HG02763 (cell line): ENCODE data around the gene AKAP6.

Experiments
- ATAC-seq: cut with Tn5 transposase; IDR thresholded peaks from one replicate; pipeline ENCODE4 v1.9.1; 2021; ENCODE audit warnings: mild to moderate bottlenecking, moderate library complexity; ENCODE audit not compliant: unreplicated experiment

AKAP6 gene

GRCh38 chr14:32657081-32657480 is 328.0 kb downstream of the AKAP6 start:
- no peak for ATAC-seq

GRCh38 chr14:32661216-32661615 is 332.1 kb downstream of the AKAP6 start:
- no peak for ATAC-seq

DNA sequence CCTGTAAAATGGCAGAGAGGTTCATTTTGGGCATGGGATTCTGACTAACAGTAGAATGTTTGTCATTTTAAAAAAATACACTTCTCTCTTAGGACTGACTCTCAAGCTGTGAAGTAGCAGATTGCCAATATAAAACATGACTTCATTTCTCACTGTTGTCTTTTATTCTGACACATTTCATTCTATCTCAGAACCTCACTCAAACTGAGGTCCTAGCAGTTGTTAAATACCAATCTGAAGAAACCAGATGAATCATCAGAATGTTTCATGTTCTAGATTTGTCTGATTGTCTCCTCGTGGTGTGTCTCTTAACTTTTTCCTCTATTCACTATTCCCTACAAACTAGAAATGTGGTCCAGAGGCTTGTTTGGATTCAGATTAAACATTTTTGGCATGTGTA is 333.1 kb downstream of the AKAP6 start:
- ATAC-seq, result no peak

DNA sequence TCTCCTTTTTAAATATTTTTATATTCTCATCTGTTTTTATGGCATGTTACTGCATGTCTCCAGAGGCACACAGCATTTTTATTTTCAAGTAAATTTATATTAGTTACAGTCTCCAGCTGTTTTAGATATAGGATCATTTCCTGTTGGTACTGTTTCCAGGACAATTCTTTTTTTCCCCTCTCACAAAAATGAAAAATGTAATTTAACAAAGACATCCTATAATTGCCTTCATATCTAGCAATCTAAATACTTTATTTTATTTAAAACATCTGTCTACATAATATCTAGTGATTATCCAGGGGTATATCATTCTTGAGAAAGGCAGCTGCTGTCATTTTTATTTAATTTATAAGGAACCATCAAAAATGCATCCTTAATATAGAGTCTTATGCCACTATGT is 337.2 kb downstream of the AKAP6 start:
- no peak for ATAC-seq

DNA sequence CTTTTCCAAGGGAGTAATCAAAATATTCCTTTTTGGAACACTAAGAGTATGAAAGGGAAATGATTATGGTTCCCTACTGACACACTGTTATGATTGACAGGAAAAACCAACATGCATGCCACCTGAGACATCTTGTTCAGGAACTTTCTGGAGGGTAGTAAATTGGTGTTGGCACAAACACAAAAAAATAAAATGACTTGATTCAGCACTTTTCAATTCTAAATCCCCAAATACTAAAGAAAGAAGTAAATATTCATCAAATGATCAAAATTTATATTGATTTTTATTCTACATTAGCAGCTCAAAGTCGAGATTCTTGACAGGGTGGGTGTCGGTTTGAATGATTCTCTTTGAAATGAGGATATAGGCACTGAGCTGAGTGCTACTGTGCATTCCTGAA is 338.2 kb downstream of the AKAP6 start:
- no peak for ATAC-seq

DNA sequence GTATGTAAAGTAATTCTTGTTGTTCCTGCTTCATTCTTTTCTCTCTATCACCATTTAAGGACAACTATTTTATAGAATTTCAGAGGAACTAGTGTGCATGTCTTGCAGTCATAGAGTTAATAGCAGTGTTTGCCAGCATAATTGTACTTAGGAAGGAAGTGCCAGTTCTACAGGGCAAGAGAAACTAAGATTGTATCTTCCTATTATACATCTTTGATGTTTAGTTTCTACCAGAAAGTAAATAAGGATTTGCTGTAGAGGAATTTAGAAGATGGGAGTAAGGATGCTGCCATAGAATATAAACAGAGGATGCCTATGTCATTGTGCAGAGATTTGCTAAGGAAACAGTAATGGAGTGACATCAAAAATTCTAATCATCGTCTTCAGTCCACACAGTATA is 338.7 kb downstream of the AKAP6 start:
- no peak for ATAC-seq

GRCh38 chr14:32669391-32669790 is 340.3 kb downstream of the AKAP6 start:
- ATAC-seq, result no peak

DNA sequence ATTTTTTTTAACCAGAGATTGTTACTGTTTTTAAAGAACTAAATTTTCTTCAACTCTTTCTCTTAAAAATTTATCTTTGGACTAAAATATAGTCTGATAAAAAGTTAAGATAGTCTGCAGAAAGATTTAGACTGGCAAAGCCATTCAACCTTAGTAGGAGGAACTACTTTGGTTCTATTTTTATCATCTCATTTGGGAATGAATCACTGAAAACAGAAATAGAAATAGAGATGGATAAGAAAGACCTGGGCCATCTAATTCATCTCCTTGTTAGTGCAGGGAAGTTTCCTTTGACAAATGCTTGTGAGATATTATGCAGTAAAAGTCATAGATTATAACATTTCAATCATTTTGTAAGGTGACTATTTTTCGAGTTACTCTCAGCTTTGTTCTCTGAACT is 346.3 kb downstream of the AKAP6 start:
- no peak for ATAC-seq

DNA sequence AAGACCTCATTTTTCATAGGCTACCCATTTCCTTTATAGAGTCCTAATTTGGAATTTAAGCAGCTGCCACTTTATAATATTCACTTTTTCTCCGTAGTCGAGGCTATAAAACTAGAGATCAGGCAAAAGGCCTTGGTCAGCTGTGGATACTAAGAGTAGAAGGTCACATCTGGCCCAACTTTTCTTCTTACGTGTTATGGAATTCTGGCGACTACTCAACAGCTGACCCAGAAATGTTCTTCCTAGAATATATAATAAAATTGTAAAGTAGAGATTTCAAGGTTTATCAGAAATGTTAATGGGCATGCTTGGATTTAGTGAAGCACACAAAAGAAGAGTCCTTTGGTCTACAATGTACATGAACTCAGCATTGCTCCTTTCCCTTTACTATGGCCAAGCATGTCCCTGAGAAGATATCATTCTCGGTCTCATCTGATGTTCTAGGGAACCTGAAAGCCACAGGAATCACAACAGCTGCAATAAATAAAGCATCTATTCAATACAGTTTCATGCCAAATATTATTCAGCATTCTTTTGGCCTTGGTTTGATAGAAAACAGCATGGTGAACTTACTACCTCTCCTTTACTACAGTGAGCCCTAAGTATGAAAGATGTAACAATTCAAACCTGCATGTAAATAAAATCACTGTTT is 348.2 kb downstream of the AKAP6 start:
- ATAC-seq, result no peak

DNA sequence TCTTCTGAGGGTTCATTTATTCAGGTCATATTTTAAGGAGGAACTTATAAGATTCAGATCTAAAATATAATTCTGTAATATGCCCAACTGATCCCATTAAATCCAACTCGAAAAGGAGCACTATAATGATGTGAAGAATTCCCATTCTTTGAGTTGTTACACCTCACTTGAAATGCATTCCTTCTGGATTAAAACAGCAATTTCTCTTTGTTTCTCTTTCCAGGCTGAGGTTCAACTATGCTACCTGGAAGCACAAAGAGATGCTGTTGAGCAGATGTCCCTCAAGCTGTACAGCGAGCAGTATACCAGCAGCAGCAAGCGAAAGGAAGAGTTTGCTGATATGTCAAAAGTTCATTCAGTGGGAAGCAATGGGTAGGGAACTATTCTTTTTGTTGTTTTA is 349.0 kb downstream of the AKAP6 start:
- no peak for ATAC-seq

DNA sequence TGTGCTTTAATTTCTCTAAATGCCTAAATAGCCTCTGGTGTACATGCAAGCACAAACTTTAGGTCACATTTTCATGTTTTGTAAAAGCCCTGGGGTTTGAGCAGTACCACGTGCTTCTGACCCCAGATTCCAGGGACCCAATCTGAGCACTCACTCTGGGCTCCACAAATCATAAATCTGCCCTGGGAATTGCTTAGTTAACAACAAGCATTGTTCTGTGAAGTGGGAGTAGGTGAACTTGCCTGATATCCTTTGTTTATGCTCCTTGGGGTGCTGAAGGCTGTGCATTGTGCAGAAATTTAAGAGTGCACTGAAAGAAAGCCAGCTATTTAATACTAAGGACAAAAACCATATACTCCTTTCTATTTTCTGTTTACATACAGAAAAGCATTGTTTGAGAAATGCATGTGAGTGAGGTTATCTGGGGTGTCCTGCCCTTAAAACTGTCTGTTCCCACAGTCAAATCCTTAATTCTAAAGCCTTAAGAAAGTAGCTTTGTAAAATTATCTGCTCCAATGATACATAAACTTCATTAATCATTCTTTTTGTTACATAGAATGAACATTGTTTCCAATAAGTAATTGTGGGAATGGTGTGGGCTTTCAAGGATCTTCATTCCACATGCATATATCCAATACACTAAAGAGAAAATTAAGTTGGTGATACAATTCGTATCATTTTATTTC is 351.0 kb downstream of the AKAP6 start:
- no peak for ATAC-seq

DNA sequence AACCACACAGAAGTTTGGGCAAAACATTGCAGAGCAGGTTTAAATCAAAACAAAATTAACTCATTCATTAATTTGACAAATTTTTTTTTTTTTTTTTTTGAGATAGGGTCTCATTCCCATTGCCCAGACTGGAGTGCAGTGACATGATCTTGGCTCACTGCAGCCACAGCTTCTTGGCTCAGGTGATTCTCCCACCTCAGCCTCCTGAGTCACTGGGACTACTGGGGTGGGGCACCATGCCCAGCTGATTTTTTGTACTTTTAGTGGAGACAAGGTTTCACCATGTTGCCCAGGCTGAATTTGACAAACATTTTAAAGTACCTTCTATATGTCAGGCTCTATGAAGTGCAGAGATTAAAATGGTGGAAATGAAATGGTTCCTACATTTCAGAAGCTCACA is 352.5 kb downstream of the AKAP6 start:
- no peak for ATAC-seq

DNA sequence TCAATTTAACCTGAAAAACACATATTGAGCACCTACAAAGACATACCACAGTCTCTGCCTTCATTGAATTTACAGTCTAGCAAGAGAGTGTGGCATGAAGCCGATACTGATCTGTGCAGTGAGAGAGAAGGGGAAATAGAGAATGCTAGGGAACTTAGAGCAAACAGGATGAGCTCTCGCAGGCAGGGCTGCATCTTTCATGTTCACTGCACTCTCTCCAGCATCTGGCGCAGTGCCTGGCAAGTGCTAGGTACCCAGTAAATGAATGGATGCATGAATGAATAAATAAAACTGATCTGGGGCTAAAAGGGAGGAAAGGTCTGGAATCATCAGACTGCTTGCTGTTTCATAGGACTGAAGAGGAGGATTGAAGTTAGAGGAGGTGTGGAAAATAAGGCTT is 353.1 kb downstream of the AKAP6 start:
- ATAC-seq, result no peak

- no peak for ATAC-seq
Measured at GRCh38 chr14:32683679-32684078, 354.6 kb downstream of the AKAP6 start.

DNA sequence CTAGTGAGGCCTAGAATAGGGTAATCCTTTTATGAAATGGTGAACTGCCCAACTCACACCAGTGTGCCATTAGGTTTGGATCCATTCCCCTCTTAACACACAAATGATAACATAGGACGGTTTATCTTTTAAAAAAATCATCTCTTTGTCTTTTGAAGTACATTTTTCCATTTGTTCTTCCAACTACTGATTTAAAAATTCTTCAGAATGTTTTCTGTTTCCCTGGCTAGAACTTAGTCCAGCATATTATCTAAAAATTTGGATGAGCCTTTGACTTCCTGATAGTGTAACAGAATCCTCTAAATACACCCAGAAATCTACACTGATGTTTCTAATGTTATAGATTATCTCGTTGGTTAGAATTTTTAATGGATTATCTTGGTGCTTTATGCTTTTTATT is 359.8 kb downstream of the AKAP6 start:
- no peak for ATAC-seq

- ATAC-seq, result no peak
Measured at GRCh38 chr14:32692441-32692840, 363.3 kb downstream of the AKAP6 start.

GRCh38 chr14:32693114-32693513 is 364.0 kb downstream of the AKAP6 start:
- ATAC-seq, result no peak

GRCh38 chr14:32694795-32695449 is 365.8 kb downstream of the AKAP6 start:
- ATAC-seq, result no peak

DNA sequence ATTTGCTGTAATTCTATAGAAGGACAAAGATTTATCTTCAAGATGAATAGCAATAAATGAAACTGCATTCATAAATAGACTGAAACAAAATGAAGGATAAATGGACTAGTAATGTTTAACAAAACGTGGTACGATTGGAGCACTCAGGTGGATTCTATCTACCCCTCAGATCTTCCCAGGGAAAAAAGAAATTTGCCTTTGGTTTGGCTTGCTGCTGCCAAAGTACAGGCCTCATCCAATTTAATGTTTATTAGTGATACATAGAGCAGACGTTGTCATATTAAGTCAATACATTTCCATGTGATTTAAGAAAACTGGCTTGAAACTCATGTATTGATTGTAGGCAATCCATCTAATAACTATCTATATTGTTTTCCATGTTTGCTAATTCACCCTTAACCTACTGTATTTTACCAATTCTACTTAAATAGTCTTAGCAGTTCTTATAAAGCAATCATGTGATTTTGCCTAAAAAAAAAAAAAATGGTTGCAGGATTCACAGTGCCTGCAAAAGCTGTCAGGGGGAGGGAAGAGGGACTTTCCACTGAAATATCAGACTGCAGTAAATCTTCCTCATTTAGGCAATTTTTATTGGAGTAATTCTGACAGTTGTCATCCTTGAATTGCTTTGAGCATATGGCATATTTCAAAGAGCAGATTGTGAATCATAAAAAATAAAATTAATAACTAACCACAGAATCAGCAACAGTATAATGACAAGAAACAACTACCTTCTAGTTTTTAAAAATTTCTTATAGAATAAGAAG is 367.4 kb downstream of the AKAP6 start:
- no peak for ATAC-seq

DNA sequence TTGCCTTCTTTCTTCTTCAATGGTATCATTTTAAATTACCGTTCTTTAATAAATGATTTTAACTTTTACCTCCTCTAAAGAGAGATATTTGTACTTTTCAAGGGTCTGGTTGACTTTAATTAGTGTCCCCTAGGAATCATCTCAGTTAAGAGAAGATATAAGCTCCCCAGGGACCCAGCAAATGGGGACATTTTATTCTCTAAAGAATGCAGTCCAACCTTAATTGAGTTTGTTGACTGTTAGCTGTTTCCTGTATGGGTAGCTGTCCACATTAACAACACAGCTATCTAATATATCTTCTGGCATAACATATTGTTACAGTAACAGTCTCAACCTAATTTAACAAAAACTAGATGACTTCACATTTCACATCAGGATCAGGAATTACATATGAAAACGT is 368.0 kb downstream of the AKAP6 start:
- ATAC-seq, result no peak

GRCh38 chr14:32697704-32698103 is 368.6 kb downstream of the AKAP6 start:
- ATAC-seq, result no peak

- ATAC-seq, result no peak
Measured at GRCh38 chr14:32698831-32699230, 369.7 kb downstream of the AKAP6 start.
